ENCODE measurements around the gene TGFB2. TPM values are rescaled to one million over a fixed set of nuclear protein-coding genes. Genes with fewer than 3 reads are reported as not detected.

Gene TGFB2
- total RNA-seq, 2 experiments from 2014 or later: 0.03 to 0.11 TPM

DNA sequence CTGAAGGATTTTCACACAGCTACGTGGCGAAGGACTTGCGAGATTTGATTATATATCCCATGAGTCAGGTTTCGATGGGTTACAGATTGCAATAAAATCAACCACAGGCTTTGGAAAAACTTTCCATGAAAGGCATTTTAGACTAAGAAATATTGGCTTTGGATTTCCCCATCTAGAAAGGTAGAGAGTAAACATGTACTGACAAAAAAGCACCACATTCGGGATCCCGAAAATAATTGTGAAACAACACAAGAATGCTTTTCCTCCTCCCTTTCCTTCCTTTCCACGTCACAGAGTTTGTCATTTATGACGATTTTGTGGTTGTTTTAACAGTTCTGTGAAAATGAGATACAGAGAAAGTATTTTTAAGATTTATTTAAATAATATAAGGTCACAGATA lies 38.5 kb downstream of the TGFB2 start:
- Histone ChIP-seq H3K9me2 (ENCODE audit: insufficient read depth, low read length) (no peaks in the 10 kb centered on the region), H4K20me1 (ENCODE audit: insufficient read depth, low read length) (no peaks in the 10 kb centered on the region), H2AFZ (ENCODE audit: low read length) (no peak overlapping the region), H3K4me1 (ENCODE audit: insufficient read depth, low read length, poor library complexity, severe bottlenecking) (no peaks in the 10 kb centered on the region), H3K4me3 (ENCODE audit: low read depth, low read length, poor library complexity, severe bottlenecking) (no peak overlapping the region), H3K79me2 (ENCODE audit: insufficient read depth, low read depth, low read length) (no peaks in the 10 kb centered on the region), H3K9me3 (ENCODE audit: low read length) (no peaks in the 10 kb centered on the region), H3K27ac (ENCODE audit: low read depth, low read length, poor library complexity, severe bottlenecking) (no peak overlapping the region), H3K36me3 (ENCODE audit: insufficient read depth, low read length) (no peaks in the 10 kb centered on the region), H3K4me2 (ENCODE audit: low read length) (no peak overlapping the region)
- DNase-seq (ENCODE audit: low spot score): no peak
- CTCF ChIA-PET (ENCODE audit: unreplicated experiment): no interaction called here
- POLR2A ChIA-PET: interaction anchor here (0.6 kb wide), 1 partner anchor 65 kb away, joined by 6 read pairs; no protein-coding TSS in a partner anchor
- TF ChIP-seq, protein P1, sequence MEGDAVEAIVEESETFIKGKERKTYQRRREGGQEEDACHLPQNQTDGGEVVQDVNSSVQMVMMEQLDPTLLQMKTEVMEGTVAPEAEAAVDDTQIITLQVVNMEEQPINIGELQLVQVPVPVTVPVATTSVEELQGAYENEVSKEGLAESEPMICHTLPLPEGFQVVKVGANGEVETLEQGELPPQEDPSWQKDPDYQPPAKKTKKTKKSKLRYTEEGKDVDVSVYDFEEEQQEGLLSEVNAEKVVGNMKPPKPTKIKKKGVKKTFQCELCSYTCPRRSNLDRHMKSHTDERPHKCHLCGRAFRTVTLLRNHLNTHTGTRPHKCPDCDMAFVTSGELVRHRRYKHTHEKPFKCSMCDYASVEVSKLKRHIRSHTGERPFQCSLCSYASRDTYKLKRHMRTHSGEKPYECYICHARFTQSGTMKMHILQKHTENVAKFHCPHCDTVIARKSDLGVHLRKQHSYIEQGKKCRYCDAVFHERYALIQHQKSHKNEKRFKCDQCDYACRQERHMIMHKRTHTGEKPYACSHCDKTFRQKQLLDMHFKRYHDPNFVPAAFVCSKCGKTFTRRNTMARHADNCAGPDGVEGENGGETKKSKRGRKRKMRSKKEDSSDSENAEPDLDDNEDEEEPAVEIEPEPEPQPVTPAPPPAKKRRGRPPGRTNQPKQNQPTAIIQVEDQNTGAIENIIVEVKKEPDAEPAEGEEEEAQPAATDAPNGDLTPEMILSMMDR (conservative IDR thresholded peaks at IDR 0.05; ENCODE audit: low read length): no peak
- TF ChIP-seq EZH2phosphoT487 (IDR thresholded peaks at IDR 0.05; ENCODE audit: borderline replicate concordance, low read depth, low read length): no peak
- BruUV-seq (replicated peaks): no TSS peak
- intact Hi-C loops (cut with micrococcal nuclease; ENCODE audit: unreplicated experiment): no loop called here

- H4K20me1 ChIP-seq (ENCODE audit: insufficient read depth, low read length): no peaks in the 10 kb centered on the region
- ChIA-PET POLR2A (interaction anchor here (0.5 kb wide), 1 partner anchor 426 kb away, joined by 3 read pairs; no protein-coding TSS in a partner anchor), CTCF (ENCODE audit: unreplicated experiment) (no interaction called here)
- H3K4me2 ChIP-seq (ENCODE audit: low read length): no peak overlapping the region
- intact Hi-C loops (cut with micrococcal nuclease; ENCODE audit: unreplicated experiment): no loop called here
- H3K4me3 ChIP-seq (ENCODE audit: low read depth, low read length, poor library complexity, severe bottlenecking): no peak overlapping the region
- BruUV-seq (replicated peaks): no TSS peak
- H3K9me2 ChIP-seq (ENCODE audit: insufficient read depth, low read length): no peaks in the 10 kb centered on the region
- H2AFZ ChIP-seq (ENCODE audit: low read length): no peak overlapping the region
- DNase-seq (ENCODE audit: low spot score): no peak
- no peaks in the 10 kb centered on the region for H3K4me1 ChIP-seq (ENCODE audit: insufficient read depth, low read length, poor library complexity, severe bottlenecking)
- H3K9me3 ChIP-seq (ENCODE audit: low read length): no peaks in the 10 kb centered on the region
- TF ChIP-seq EZH2phosphoT487 (IDR thresholded peaks at IDR 0.05; ENCODE audit: borderline replicate concordance, low read depth, low read length): no peak
- TF ChIP-seq, protein P1 (conservative IDR thresholded peaks at IDR 0.05; ENCODE audit: low read length): no peak
- no peak overlapping the region for H3K27ac ChIP-seq (ENCODE audit: low read depth, low read length, poor library complexity, severe bottlenecking)
- no peaks in the 10 kb centered on the region for H3K36me3 ChIP-seq (ENCODE audit: insufficient read depth, low read length)
- no peaks in the 10 kb centered on the region for H3K79me2 ChIP-seq (ENCODE audit: insufficient read depth, low read depth, low read length)
These were observed 39.5 kb downstream of the TGFB2 start for GRCh38 chr1:218384581-218384993.

GRCh38 chr1:218388591-218388990 lies 43.5 kb downstream of the TGFB2 start:
- BruUV-seq (replicated peaks): no TSS peak
- CTCF ChIA-PET (ENCODE audit: unreplicated experiment): no interaction called here

More at GRCh38 chr1:218388591-218388990, 43.5 kb downstream of the TGFB2 start:
- no peak overlapping the region for H2AFZ ChIP-seq (ENCODE audit: low read length)
- no peaks in the 10 kb centered on the region for H3K9me3 ChIP-seq (ENCODE audit: low read length)
- H4K20me1 ChIP-seq (ENCODE audit: insufficient read depth, low read length): no peaks in the 10 kb centered on the region
- H3K79me2 ChIP-seq (ENCODE audit: insufficient read depth, low read depth, low read length): no peaks in the 10 kb centered on the region
- no peak overlapping the region for H3K27ac ChIP-seq (ENCODE audit: low read depth, low read length, poor library complexity, severe bottlenecking)
- no peaks in the 10 kb centered on the region for H3K9me2 ChIP-seq (ENCODE audit: insufficient read depth, low read length)
- no peak for DNase-seq (ENCODE audit: low spot score)
- no peaks in the 10 kb centered on the region for H3K4me1 ChIP-seq (ENCODE audit: insufficient read depth, low read length, poor library complexity, severe bottlenecking)
- intact Hi-C loops (cut with micrococcal nuclease; ENCODE audit: unreplicated experiment): no loop called here
- H3K4me3 ChIP-seq (ENCODE audit: low read depth, low read length, poor library complexity, severe bottlenecking): no peak overlapping the region
- H3K4me2 ChIP-seq (ENCODE audit: low read length): no peak overlapping the region
- TF ChIP-seq EZH2phosphoT487 (IDR thresholded peaks at IDR 0.05; ENCODE audit: borderline replicate concordance, low read depth, low read length): no peak
- TF ChIP-seq, protein P1 (conservative IDR thresholded peaks at IDR 0.05; ENCODE audit: low read length): no peak
- POLR2A ChIA-PET: no interaction called here
- no peaks in the 10 kb centered on the region for H3K36me3 ChIP-seq (ENCODE audit: insufficient read depth, low read length)
